ENCODE results near the gene ESR1. TPM values are rescaled to one million over a fixed set of nuclear protein-coding genes. Genes with fewer than 3 reads are reported as not detected.

Gene ESR1
- total RNA-seq, 2 donors from 2014 or later = 0.52 to 4.3 TPM

DNA sequence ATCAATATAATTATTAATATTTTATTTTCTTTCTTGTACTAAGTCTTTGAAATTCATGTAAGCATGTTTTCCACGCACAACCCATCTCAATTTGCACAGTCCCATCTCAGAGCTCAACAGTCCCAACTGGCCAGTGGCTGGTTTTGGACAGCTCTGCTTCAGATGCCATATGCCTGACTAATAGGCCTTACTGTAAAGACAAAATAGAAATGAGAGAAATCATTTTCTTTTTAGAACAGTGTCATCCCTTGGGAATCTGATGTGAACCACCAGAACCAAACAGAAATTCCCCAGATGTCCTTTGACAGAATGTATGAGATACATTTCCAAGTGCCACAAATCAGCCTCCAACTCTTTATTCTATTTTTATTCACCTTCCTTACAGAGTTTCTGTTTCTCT is 338.9 kb downstream of the ESR1 start:
- Histone ChIP-seq H3K4me3 (no peak overlapping the region), H3K36me3 (replicated peaks in 1 of 2; ENCODE audit: insufficient read depth in 1 of 2, low read depth in 2 of 2) (peaks cover 4 to 25% of the 10 kb centered on the region in 2 donors), H3K27me3 (no peaks in the 10 kb centered on the region), H3K27ac (no peak overlapping the region), H3K4me1 (peaks cover 10% of the 10 kb centered on the region), H3K9me3 (no peaks in the 10 kb centered on the region)
- 87 to 91% methylated on average over 1 of the region's 1 CpG for WGBS, 2 donors
- TF ChIP-seq, protein P1, sequence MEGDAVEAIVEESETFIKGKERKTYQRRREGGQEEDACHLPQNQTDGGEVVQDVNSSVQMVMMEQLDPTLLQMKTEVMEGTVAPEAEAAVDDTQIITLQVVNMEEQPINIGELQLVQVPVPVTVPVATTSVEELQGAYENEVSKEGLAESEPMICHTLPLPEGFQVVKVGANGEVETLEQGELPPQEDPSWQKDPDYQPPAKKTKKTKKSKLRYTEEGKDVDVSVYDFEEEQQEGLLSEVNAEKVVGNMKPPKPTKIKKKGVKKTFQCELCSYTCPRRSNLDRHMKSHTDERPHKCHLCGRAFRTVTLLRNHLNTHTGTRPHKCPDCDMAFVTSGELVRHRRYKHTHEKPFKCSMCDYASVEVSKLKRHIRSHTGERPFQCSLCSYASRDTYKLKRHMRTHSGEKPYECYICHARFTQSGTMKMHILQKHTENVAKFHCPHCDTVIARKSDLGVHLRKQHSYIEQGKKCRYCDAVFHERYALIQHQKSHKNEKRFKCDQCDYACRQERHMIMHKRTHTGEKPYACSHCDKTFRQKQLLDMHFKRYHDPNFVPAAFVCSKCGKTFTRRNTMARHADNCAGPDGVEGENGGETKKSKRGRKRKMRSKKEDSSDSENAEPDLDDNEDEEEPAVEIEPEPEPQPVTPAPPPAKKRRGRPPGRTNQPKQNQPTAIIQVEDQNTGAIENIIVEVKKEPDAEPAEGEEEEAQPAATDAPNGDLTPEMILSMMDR (IDR thresholded peaks at IDR 0.05) = no peak
- TF ChIP-seq POLR2A (IDR thresholded peaks at IDR 0.05) = no peak
- no peak for ATAC-seq
- DNase-seq = no peak
- intact Hi-C loops (cut with DNase I) = no loop called here

DNA sequence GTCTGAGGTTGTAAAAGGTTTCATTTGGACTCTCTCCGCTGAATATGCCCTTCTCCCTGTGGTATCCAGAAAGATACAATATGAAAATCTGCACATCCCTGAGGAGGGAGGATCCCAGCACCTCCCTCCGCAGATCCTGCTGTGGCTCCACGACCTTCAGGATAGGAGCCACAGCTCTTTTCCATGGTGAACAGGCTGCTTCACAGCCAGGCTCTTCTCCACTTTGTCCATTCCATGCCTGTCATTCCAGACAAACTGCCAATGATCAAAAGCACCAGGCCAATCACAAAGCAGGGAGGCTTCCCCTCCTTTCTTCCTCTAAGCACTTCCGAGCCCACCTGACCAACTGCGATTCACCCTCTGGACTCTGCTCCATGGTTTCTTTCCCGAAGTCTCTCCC is 339.8 kb downstream of the ESR1 start:
- Histone ChIP-seq H3K9me3 (no peaks in the 10 kb centered on the region), H3K4me1 (peaks cover 10% of the 10 kb centered on the region), H3K36me3 (replicated peaks in 1 of 2; ENCODE audit: insufficient read depth in 1 of 2, low read depth in 2 of 2) (peaks cover 4 to 31% of the 10 kb centered on the region in 2 donors), H3K4me3 (no peak overlapping the region), H3K27ac (no peak overlapping the region), H3K27me3 (no peaks in the 10 kb centered on the region)
- 97 to 98% methylated on average over 6 of the region's 6 CpGs for WGBS, 2 donors
- intact Hi-C loops (cut with DNase I) = no loop called here
- ATAC-seq (no peak), DNase-seq (no peak)
- TF ChIP-seq, protein P1 (IDR thresholded peaks at IDR 0.05) = no peak
- TF ChIP-seq POLR2A (IDR thresholded peaks at IDR 0.05) = no peak

DNA sequence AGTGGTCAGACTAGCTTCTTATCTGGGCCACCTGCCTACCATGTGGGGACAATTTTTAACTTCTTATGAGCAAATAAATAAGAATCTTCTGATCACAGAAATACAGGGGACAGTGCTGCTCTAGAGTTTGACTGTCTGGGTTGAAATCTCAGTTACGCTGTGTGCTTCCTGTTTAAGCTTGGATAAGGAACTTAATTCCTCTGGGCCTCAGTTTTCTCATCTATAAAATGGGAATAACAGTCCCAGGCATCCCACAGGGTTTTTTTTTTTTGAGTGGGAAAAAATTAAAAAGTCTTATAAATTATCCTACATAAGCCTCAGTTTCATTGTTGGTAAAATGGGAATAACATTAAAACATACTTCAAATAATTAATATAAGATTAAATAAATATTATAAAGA is 340.9 kb downstream of the ESR1 start:
- H3K27me3 ChIP-seq = no peaks in the 10 kb centered on the region
- intact Hi-C loops (cut with DNase I) = no loop called here
- H3K36me3 ChIP-seq (replicated peaks in 1 of 2; ENCODE audit: insufficient read depth in 1 of 2, low read depth in 2 of 2) = peaks cover 4 to 31% of the 10 kb centered on the region in 2 donors
- H3K4me3 ChIP-seq = no peak overlapping the region
- TF ChIP-seq, protein P1 (IDR thresholded peaks at IDR 0.05) = no peak
- TF ChIP-seq POLR2A (IDR thresholded peaks at IDR 0.05) = no peak
- H3K27ac ChIP-seq = no peak overlapping the region
- DNase-seq (no peak), ATAC-seq (no peak)
- WGBS, 2 donors = 95 to 100% methylated on average over 1 of the region's 1 CpG
- peaks cover 6% of the 10 kb centered on the region for H3K4me1 ChIP-seq
- H3K9me3 ChIP-seq = no peaks in the 10 kb centered on the region

DNA sequence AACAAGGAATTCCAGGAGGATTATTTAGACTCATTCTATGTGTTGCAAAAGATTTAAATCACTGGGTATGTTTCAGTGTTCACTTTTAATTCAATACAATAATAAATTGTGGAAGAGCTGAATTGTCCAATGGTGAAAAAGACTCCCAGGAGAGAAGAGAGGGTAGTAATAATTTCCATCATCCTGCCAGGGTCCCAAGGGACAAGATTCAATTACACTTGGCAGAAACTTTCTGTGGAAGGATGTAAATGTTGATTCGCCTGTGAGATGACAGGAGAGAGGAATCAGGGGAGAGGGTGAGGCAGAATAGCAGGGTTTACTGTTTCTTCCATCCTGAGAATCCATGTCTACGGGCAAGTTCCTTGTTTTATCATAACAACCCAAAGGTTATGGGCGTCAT is 342.7 kb downstream of the ESR1 start:
- H3K4me1 ChIP-seq = no peaks in the 10 kb centered on the region
- H3K4me3 ChIP-seq = no peak overlapping the region
- H3K36me3 ChIP-seq (replicated peaks in 1 of 2; ENCODE audit: insufficient read depth in 1 of 2, low read depth in 2 of 2) = peaks cover 0 to 34% of the 10 kb centered on the region in 2 donors
- intact Hi-C loops (cut with DNase I) = loop anchor here (10.0 kb wide), 1 partner anchor 205 kb away; no protein-coding TSS in a partner anchor
- no peak overlapping the region for H3K27ac ChIP-seq
- no peak for DNase-seq
- WGBS, 2 donors = 79 to 90% methylated on average over 3 of the region's 3 CpGs
- no peaks in the 10 kb centered on the region for H3K27me3 ChIP-seq
- no peak for ATAC-seq
- TF ChIP-seq POLR2A (IDR thresholded peaks at IDR 0.05) = no peak
- TF ChIP-seq, protein P1 (IDR thresholded peaks at IDR 0.05) = no peak
- no peaks in the 10 kb centered on the region for H3K9me3 ChIP-seq

DNA sequence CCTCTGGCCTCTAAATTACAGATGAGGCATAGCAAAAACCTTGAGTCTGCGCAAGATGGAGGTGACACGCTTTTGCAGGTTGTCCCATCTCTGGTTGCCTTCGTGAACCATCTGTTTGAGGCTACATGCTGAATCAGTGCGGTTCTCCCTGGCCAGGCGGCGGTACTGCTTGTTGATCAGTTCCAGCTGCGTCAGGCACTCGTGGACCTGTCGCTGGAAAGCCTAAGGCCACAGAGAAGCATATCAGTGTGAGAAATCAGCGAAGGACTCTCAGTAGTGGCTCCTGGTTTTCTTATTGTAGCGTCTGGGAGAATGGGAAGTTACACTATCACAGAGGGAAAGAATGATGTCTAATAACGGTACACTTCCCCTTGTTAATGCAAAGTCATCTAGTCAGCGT is 344.4 kb downstream of the ESR1 start:
- no peak overlapping the region for H3K27ac ChIP-seq
- H3K36me3 ChIP-seq (replicated peaks in 1 of 2; ENCODE audit: insufficient read depth in 1 of 2, low read depth in 2 of 2) = peaks cover 0 to 34% of the 10 kb centered on the region in 2 donors
- H3K4me3 ChIP-seq = no peak overlapping the region
- intact Hi-C loops (cut with DNase I) = loop anchor here (10.0 kb wide), 1 partner anchor 203 kb away; no protein-coding TSS in a partner anchor
- H3K9me3 ChIP-seq = no peaks in the 10 kb centered on the region
- TF ChIP-seq POLR2A (IDR thresholded peaks at IDR 0.05) = no peak
- TF ChIP-seq, protein P1 (IDR thresholded peaks at IDR 0.05) = no peak
- ATAC-seq (no peak), DNase-seq (no peak)
- H3K27me3 ChIP-seq = no peaks in the 10 kb centered on the region
- WGBS, 2 donors = 80 to 90% methylated on average over 13 of the region's 13 CpGs
- H3K4me1 ChIP-seq = no peaks in the 10 kb centered on the region
